ENCODE results near the gene AFF3.

- TF ChIP-seq, protein P1, sequence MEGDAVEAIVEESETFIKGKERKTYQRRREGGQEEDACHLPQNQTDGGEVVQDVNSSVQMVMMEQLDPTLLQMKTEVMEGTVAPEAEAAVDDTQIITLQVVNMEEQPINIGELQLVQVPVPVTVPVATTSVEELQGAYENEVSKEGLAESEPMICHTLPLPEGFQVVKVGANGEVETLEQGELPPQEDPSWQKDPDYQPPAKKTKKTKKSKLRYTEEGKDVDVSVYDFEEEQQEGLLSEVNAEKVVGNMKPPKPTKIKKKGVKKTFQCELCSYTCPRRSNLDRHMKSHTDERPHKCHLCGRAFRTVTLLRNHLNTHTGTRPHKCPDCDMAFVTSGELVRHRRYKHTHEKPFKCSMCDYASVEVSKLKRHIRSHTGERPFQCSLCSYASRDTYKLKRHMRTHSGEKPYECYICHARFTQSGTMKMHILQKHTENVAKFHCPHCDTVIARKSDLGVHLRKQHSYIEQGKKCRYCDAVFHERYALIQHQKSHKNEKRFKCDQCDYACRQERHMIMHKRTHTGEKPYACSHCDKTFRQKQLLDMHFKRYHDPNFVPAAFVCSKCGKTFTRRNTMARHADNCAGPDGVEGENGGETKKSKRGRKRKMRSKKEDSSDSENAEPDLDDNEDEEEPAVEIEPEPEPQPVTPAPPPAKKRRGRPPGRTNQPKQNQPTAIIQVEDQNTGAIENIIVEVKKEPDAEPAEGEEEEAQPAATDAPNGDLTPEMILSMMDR (IDR thresholded peaks at IDR 0.05): no peak
- TF ChIP-seq POLR2AphosphoS5 (IDR thresholded peaks at IDR 0.05): no peak
- no peak for TF ChIP-seq EP300 (IDR thresholded peaks at IDR 0.05; ENCODE audit: low read depth)
Measured at GRCh38 chr2:100137866-100138570, 4.4 kb downstream of the AFF3 start.
